A549 (cell line): ENCODE data around the gene LETM1. TPM values are rescaled to one million over a fixed set of nuclear protein-coding genes. Genes with fewer than 3 reads are reported as not detected.

Experiments
- ATAC-seq, 2 experiments: fragments of 200-7000 bp in 1 of 2; fragments of >200 bp in 1 of 2; cut with Nextera tagmentation in 1 of 2; cut with Tn5 transposase in 1 of 2; 3 replicates each; pipeline versions ENCODE4 v1.8.0 to v1.9.1; 2018 to 2020; ENCODE audit warnings: mild to moderate bottlenecking in 1 of 2, moderate library complexity in 1 of 2
- CTCF ChIA-PET: fragments of 300-600 bp; sonication (Branson Sonifier 250); formaldehyde crosslinking; extraction: SDS; loops from one replicate; lab custom pipeline; 2021; ENCODE audit warnings: antibody characterized with exemption, inconsistent platforms; lab: Yijun Ruan, JAX
- POLR2A ChIA-PET: fragments of 350-600 bp; formaldehyde crosslinking; extraction: SDS; loops from one replicate; lab custom pipeline; 2021; ENCODE audit warnings: antibody characterized with exemption, inconsistent platforms; lab: Yijun Ruan, JAX
- DNase-seq, 2 experiments: peaks; one replicate each; pipeline versions ENCODE4 v3.0.0 to v3.0.0-alpha.2; 2011 to 2016; ENCODE audit warnings: low read depth in 1 of 2, low spot score in 1 of 2
- FAIRE-seq: peaks from 2 replicates; lab custom pipeline; 2011; peaks lifted over from hg19 to GRCh38; lab: Jason Lieb, UNC
- H3K27ac ChIP-seq, 2 experiments: fragments of >200 bp; sonication (Bioruptor Twin); formaldehyde crosslinking; 3 replicates each; pipeline ENCODE4 v1.5.1; 2016 to 2017
- H3K4me1 ChIP-seq: fragments of >200 bp; sonication (Bioruptor Twin); formaldehyde crosslinking; 3 replicates; pipeline ENCODE4 v1.6.1; 2016
- H3K4me2 ChIP-seq: fragments of >200 bp; sonication (Bioruptor Twin); formaldehyde crosslinking; 3 replicates; pipeline ENCODE4 v1.6.1; 2016
- H3K4me3 ChIP-seq: fragments of >200 bp; sonication (Bioruptor Twin); formaldehyde crosslinking; 3 replicates; pipeline ENCODE4 v1.5.1; 2016
- H3K9me3 ChIP-seq: fragments of >200 bp; sonication (Bioruptor Twin); formaldehyde crosslinking; 3 replicates; pipeline ENCODE4 v1.6.1; 2016
- FOSB ChIP-seq: fragments of 250-450 bp; sonication (Bioruptor Pico); IDR thresholded peaks from 2 replicates; pipeline ENCODE4 v1.5.0; 2020; ENCODE audit warnings: mild to moderate bottlenecking, moderate library complexity
- FOSL2 ChIP-seq, 2 experiments: fragments of 450-650 bp in 1 of 2; fragments of >200 bp in 1 of 2; sonication (Bioruptor Twin) in 1 of 2; formaldehyde crosslinking; IDR thresholded peaks; 2 replicates each; pipeline versions ENCODE4 v1.5.0 to v1.6.1; 2016 to 2020; ENCODE audit warnings: mild to moderate bottlenecking in 1 of 2, moderate library complexity in 1 of 2
- HOXA7 ChIP-seq: fragments of 250-450 bp; sonication (Bioruptor Pico); IDR thresholded peaks from 2 replicates; pipeline ENCODE4 v1.5.0; 2020; ENCODE audit warnings: mild to moderate bottlenecking, moderate library complexity
- HOXB13 ChIP-seq: fragments of 250-450 bp; sonication (Bioruptor Pico); IDR thresholded peaks from 2 replicates; pipeline ENCODE4 v1.5.0; 2020; ENCODE audit warnings: low read depth, mild to moderate bottlenecking, moderate library complexity
- HOXB5 ChIP-seq: fragments of 250-450 bp; sonication (Bioruptor Pico); IDR thresholded peaks from 2 replicates; pipeline ENCODE4 v1.5.0; 2020; ENCODE audit warnings: mild to moderate bottlenecking, moderate library complexity
- KDM1A ChIP-seq: fragments of 200-600 bp; sonication (generic); IDR thresholded peaks from 2 replicates; pipeline ENCODE4 v1.6.1; 2016; ENCODE audit warnings: low read depth, mild to moderate bottlenecking
- KDM5A ChIP-seq: fragments of 200-600 bp; sonication (generic); IDR thresholded peaks from 2 replicates; pipeline ENCODE4 v1.6.1; 2016; ENCODE audit warnings: antibody characterized with exemption, mild to moderate bottlenecking
- MAFK ChIP-seq: fragments of 450-650 bp; IDR thresholded peaks from 2 replicates; pipeline ENCODE4 v1.6.1; 2014; ENCODE audit not compliant: partially characterized antibody
- MAZ ChIP-seq: fragments of 150-350 bp; IDR thresholded peaks from 2 replicates; pipeline ENCODE4 v1.6.1; 2014; ENCODE audit warnings: antibody characterized with exemption, low read depth, low read length, borderline replicate concordance
- NPAS2 ChIP-seq: fragments of 250-450 bp; sonication (Bioruptor Pico); IDR thresholded peaks from 2 replicates; pipeline ENCODE4 v1.8.0; 2022; ENCODE audit warnings: mild to moderate bottlenecking, moderate library complexity, borderline replicate concordance
- NR3C1 ChIP-seq: fragments of >200 bp; sonication (Bioruptor Twin); formaldehyde crosslinking; IDR thresholded peaks from 3 replicates; pipeline ENCODE4 v1.6.1; 2017
- POLR2A ChIP-seq: IDR thresholded peaks from 2 replicates; pipeline ENCODE4 v1.6.1; 2012; ENCODE audit warnings: mild to moderate bottlenecking, low read length
- RAD21 ChIP-seq, 2 experiments: fragments of >200 bp in 1 of 2; sonication (Bioruptor Twin) in 1 of 2; formaldehyde crosslinking in 1 of 2; IDR thresholded peaks in 1 of 2; conservative IDR thresholded peaks in 1 of 2; 2 replicates in 1 of 2; 3 replicates in 1 of 2; pipeline ENCODE4 v1.6.1; 2012 to 2018; ENCODE audit warnings: inconsistent platforms in 1 of 2
- RARB ChIP-seq: fragments of 250-450 bp; sonication (Bioruptor Pico); IDR thresholded peaks from 2 replicates; pipeline ENCODE4 v1.8.0; 2021; ENCODE audit warnings: mild to moderate bottlenecking, moderate library complexity
- RCOR1 ChIP-seq: fragments of 150-350 bp; IDR thresholded peaks from 2 replicates; pipeline ENCODE4 v1.6.1; 2014; ENCODE audit warnings: antibody characterized with exemption, low read length, low read depth
- SREBF2 ChIP-seq: fragments of 450-650 bp; IDR thresholded peaks from 2 replicates; pipeline ENCODE4 v1.6.1; 2014; ENCODE audit warnings: mild to moderate bottlenecking, moderate library complexity
- ZC3H11A ChIP-seq: fragments of 450-650 bp; IDR thresholded peaks from 2 replicates; pipeline ENCODE4 v1.6.1; 2014; ENCODE audit warnings: antibody characterized with exemption, mild to moderate bottlenecking
- ZFP36 ChIP-seq: fragments of 450-650 bp; IDR thresholded peaks from 2 replicates; pipeline ENCODE4 v1.6.1; 2014; ENCODE audit warnings: borderline replicate concordance; ENCODE audit not compliant: partially characterized antibody
- WGBS: methylation state at CpG from one replicate; pipeline ENCODE4 v1.1.6; 2017; ENCODE audit errors: missing lambda C conversion rate; 5-methylcytosine and 5-hydroxymethylcytosine counted together
- polyA plus RNA-seq, 4 experiments: library from polyadenylated mRNA; depleted of rRNA in 3 of 4; stranded (reverse); fragments of >200 nt; fragmentation: RNase III in 1 of 4; extraction: RNeasy Plus Mini Kit Qiagen cat#74134 plus additional on column Dnase treatment in 1 of 4; gene quantifications; 2 replicates in 3 of 4; 3 replicates in 1 of 4; pipeline ENCODE4 v1.2.3, GENCODE V29; 2011 to 2017
- TF ChIP-seq, protein P1 (sequence below): fragments of >200 bp; sonication (Bioruptor Twin); formaldehyde crosslinking; IDR thresholded peaks from 3 replicates; pipeline ENCODE4 v1.6.1; 2016
- TF ChIP-seq, protein P2 (sequence below): fragments of 450-650 bp; IDR thresholded peaks from 2 replicates; pipeline ENCODE4 v1.6.1; 2014; ENCODE audit warnings: antibody characterized with exemption
- TF ChIP-seq, protein P3 (sequence below): IDR thresholded peaks from 2 replicates; pipeline ENCODE4 v1.6.1; 2012
- TF ChIP-seq, protein P4 (sequence below): fragments of >200 bp; sonication (Bioruptor Twin); formaldehyde crosslinking; IDR thresholded peaks from 2 replicates; pipeline ENCODE4 v1.6.1; 2016
- TF ChIP-seq, protein P5 (sequence below): IDR thresholded peaks from 2 replicates; pipeline ENCODE4 v1.6.1; 2012

Gene LETM1
- polyA plus RNA-seq, 2 of the 4 experiments (the other 2 are of a cell fraction): 18.6 to 29.6 TPM

DNA sequence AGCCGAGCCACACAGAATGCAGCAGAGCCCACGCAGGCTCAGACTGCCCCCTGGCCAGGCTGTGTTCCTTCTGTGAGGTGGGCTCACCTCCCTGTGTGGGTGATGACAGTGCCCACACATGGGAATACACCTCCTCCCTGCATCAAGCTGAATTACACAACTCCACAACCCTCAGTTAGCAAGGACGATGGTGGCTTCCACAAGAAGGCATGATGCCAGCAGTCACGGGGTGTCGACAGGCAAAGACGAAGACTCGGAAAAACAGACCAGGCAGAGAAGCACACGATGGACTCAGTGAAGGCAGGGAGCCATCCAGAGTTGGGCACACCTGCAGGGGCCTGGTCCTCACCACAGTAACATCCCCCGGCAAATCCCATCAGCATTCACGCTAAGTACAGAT is 12.1 kb downstream of the LETM1 start:
- POLR2A ChIA-PET: no interaction called here
- no peak for FAIRE-seq

DNA sequence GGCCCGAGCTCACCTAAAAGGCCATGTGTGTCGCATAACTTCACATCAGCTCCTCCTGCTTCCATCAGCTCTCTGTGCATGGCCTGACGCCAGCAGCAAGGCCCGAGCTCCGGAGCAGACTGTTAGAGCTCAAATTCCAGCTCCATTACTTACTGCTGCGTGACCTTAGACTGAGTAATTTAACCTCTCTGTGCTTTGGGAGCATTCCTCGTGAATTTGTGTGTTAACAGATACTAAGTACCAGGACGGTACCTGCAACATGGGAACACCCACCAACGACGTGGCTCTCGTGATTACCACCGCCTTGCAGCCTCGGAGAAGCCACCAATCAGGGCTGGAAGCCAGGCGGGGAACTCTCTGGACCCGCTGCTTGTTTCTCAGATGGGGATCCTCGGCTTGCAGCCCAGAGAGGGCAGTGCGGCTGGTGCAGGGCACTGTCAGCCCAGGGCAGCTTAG is 12.9 kb downstream of the LETM1 start:
- ChIA-PET POLR2A (interaction anchor here (0.6 kb wide), 2 partner anchors 12 to 31 kb away, joined by 3 read pairs; no protein-coding TSS in a partner anchor), CTCF (interaction anchor here (1.1 kb wide), 1 partner anchor 34 kb away, joined by 8 read pairs; no protein-coding TSS in a partner anchor)
- TF ChIP-seq FOSB (CRISPR knock-in tag) (no peak), MAFK (no peak), ZC3H11A (no peak), RARB (CRISPR knock-in tag) (no peak), NPAS2 (CRISPR knock-in tag) (no peak), KDM5A (no peak), MAZ (no peak), NR3C1 (no peak), HOXB5 (CRISPR knock-in tag) (no peak), HOXB13 (no peak), SREBF2 (no peak), RCOR1 (no peak), ZFP36 (no peak), POLR2A (no peak), RAD21 (conservative IDR thresholded peaks at IDR 0.05 in 1 of 2, IDR thresholded peaks at IDR 0.05 in 1 of 2) (no peak)
- TF ChIP-seq, protein P1, sequence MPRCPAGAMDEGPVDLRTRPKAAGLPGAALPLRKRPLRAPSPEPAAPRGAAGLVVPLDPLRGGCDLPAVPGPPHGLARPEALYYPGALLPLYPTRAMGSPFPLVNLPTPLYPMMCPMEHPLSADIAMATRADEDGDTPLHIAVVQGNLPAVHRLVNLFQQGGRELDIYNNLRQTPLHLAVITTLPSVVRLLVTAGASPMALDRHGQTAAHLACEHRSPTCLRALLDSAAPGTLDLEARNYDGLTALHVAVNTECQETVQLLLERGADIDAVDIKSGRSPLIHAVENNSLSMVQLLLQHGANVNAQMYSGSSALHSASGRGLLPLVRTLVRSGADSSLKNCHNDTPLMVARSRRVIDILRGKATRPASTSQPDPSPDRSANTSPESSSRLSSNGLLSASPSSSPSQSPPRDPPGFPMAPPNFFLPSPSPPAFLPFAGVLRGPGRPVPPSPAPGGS: no peak
- TF ChIP-seq, protein P2, sequence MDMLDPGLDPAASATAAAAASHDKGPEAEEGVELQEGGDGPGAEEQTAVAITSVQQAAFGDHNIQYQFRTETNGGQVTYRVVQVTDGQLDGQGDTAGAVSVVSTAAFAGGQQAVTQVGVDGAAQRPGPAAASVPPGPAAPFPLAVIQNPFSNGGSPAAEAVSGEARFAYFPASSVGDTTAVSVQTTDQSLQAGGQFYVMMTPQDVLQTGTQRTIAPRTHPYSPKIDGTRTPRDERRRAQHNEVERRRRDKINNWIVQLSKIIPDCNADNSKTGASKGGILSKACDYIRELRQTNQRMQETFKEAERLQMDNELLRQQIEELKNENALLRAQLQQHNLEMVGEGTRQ: no peak
- TF ChIP-seq, protein P3, sequence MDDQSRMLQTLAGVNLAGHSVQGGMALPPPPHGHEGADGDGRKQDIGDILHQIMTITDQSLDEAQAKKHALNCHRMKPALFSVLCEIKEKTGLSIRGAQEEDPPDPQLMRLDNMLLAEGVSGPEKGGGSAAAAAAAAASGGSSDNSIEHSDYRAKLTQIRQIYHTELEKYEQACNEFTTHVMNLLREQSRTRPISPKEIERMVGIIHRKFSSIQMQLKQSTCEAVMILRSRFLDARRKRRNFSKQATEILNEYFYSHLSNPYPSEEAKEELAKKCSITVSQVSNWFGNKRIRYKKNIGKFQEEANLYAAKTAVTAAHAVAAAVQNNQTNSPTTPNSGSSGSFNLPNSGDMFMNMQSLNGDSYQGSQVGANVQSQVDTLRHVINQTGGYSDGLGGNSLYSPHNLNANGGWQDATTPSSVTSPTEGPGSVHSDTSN: no peak
- Histone ChIP-seq H3K27ac (no peak overlapping the region), H3K4me3 (no peak overlapping the region), H3K4me2 (no peak overlapping the region), H3K4me1 (no peaks in the 10 kb centered on the region), H3K9me3 (no peaks in the 10 kb centered on the region)
- no peak for DNase-seq
- WGBS: 75% methylated on average over 14 of the region's 17 CpGs
- peak in 1 of 2 experiments; percentile 37; a peak in 3 of 6 replicates for ATAC-seq
- no peak for FAIRE-seq

More for the DNA sequence above, 12.1 kb downstream of the LETM1 start:
- Histone ChIP-seq H3K27ac (no peak overlapping the region), H3K4me1 (no peaks in the 10 kb centered on the region), H3K4me2 (no peak overlapping the region), H3K9me3 (no peaks in the 10 kb centered on the region), H3K4me3 (no peak overlapping the region)
- WGBS: 87% methylated on average over 10 of the region's 10 CpGs
- TF ChIP-seq POLR2A (no peak), HOXA7 (no peak), RARB (CRISPR knock-in tag) (no peak), RCOR1 (no peak), FOSL2 (IDR thresholded peaks at IDR 0.05) (no peak), FOSL2 (CRISPR knock-in tag; IDR thresholded peaks at IDR 0.05) (no peak), RAD21 (conservative IDR thresholded peaks at IDR 0.05 in 1 of 2, IDR thresholded peaks at IDR 0.05 in 1 of 2) (no peak), ZFP36 (no peak), KDM1A (no peak), SREBF2 (no peak)
- TF ChIP-seq, protein P4, sequence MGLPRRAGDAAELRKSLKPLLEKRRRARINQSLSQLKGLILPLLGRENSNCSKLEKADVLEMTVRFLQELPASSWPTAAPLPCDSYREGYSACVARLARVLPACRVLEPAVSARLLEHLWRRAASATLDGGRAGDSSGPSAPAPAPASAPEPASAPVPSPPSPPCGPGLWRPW: no peak
- TF ChIP-seq, protein P5, sequence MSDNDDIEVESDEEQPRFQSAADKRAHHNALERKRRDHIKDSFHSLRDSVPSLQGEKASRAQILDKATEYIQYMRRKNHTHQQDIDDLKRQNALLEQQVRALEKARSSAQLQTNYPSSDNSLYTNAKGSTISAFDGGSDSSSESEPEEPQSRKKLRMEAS: no peak
- CTCF ChIA-PET: interaction anchor here (1.5 kb wide), 1 partner anchor 56 kb away, joined by 4 read pairs; no protein-coding TSS in a partner anchor
- ATAC-seq: no peak; a peak in 1 of 6 replicates
- DNase-seq: no peak
